Measurements from ENCODE around the gene RSPH9. TPM values are rescaled to one million over a fixed set of nuclear protein-coding genes. Genes with fewer than 3 reads are reported as not detected.

Gene RSPH9
- polyA plus RNA-seq, 1 of the 3 experiments (the other 2 are of a cell fraction): 0.05 TPM

GRCh38 chr6:43719511-43719910 lies 74.7 kb downstream of the RSPH9 start:
- Histone ChIP-seq H3K4me2 (no peak overlapping the region), H3K4me1 (ENCODE audit: control insufficient read depth in 1 of 2, insufficient read depth in 2 of 2, low read depth in 1 of 2, low read length in 1 of 2) (peaks cover 0 to 34% of the 10 kb centered on the region in 2 experiments; a peak in 2 of 4 replicates), H3K27me3 (ENCODE audit: insufficient read depth) (no peaks in the 10 kb centered on the region), H3K27ac (ENCODE audit: low read depth in 2 of 2, low read length in 1 of 2) (no peak overlapping the region), H3K9ac (no peak overlapping the region), H3K79me2 (ENCODE audit: insufficient read depth) (no peaks in the 10 kb centered on the region), H3K4me3 (ENCODE audit: low read depth in 2 of 2, low read length in 1 of 2) (no peak overlapping the region), H4K20me1 (ENCODE audit: insufficient read depth) (no peaks in the 10 kb centered on the region), H3K9me3 (no peaks in the 10 kb centered on the region), H3F3A (replicated peaks; ENCODE audit: insufficient read depth) (no peaks in the 10 kb centered on the region), H3K36me3 (replicated peaks in 1 of 2; ENCODE audit: control insufficient read depth in 1 of 2, insufficient read depth in 2 of 2, low read length in 1 of 2) (no peaks in the 10 kb centered on the region), H3K9me2 (no peaks in the 10 kb centered on the region), H2AFZ (ENCODE audit: low read depth) (no peak overlapping the region)
- POLR2A ChIA-PET: no interaction called here
- DNase-seq: no peak
- 75% methylated on average over 2 of the region's 7 CpGs for WGBS (ENCODE audit: low lambda C conversion rate)
- TF ChIP-seq TEAD4 (IDR thresholded peaks at IDR 0.05; ENCODE audit: borderline replicate concordance, insufficient read depth) (no peak), FOSL2 (IDR thresholded peaks at IDR 0.05; ENCODE audit: borderline replicate concordance, low read depth) (no peak), MAX (IDR thresholded peaks at IDR 0.05; ENCODE audit: low read depth) (no peak), ZBTB33 (IDR thresholded peaks at IDR 0.05; ENCODE audit: borderline replicate concordance, low read depth) (no peak), MXI1 (IDR thresholded peaks at IDR 0.05; ENCODE audit: low read depth, low read length) (no peak)
- CTCF ChIA-PET: interaction anchor here (1.0 to 6.3 kb wide), 3 partner anchors 50 to 359 kb away, joined by 4 to 47 read pairs (median 5); partner anchors contain the start of gene VEGFA

GRCh38 chr6:43720999-43721398 lies 76.2 kb downstream of the RSPH9 start:
- no peak overlapping the region for H3K9ac ChIP-seq
- no peak overlapping the region for H3K4me3 ChIP-seq (ENCODE audit: low read depth in 2 of 2, low read length in 1 of 2)
- CTCF ChIA-PET: interaction anchor here (1.7 to 6.3 kb wide), 3 partner anchors 48 to 357 kb away, joined by 7 to 67 read pairs (median 47); partner anchors contain the start of gene VEGFA
- no peaks in the 10 kb centered on the region for H3K36me3 ChIP-seq (replicated peaks in 1 of 2; ENCODE audit: control insufficient read depth in 1 of 2, insufficient read depth in 2 of 2, low read length in 1 of 2)
- no peaks in the 10 kb centered on the region for H3K27me3 ChIP-seq (ENCODE audit: insufficient read depth)
- no peaks in the 10 kb centered on the region for H3K79me2 ChIP-seq (ENCODE audit: insufficient read depth)
- H4K20me1 ChIP-seq (ENCODE audit: insufficient read depth): no peaks in the 10 kb centered on the region
- TF ChIP-seq SMC3 (IDR thresholded peaks at IDR 0.05; ENCODE audit: low read depth, low read length): no peak
- TF ChIP-seq REST (IDR thresholded peaks at IDR 0.05; ENCODE audit: low read depth, low read length): no peak
- 82% methylated on average over 4 of the region's 4 CpGs for WGBS (ENCODE audit: low lambda C conversion rate)
- no peaks in the 10 kb centered on the region for H3F3A ChIP-seq (replicated peaks; ENCODE audit: insufficient read depth)
- POLR2A ChIA-PET: no interaction called here
- no peaks in the 10 kb centered on the region for H3K9me2 ChIP-seq
- DNase-seq: no peak
- H3K9me3 ChIP-seq: no peaks in the 10 kb centered on the region
- H2AFZ ChIP-seq (ENCODE audit: low read depth): no peak overlapping the region
- no peak overlapping the region for H3K4me2 ChIP-seq
- peaks cover 0 to 32% of the 10 kb centered on the region in 2 experiments; a peak in 2 of 4 replicates for H3K4me1 ChIP-seq (ENCODE audit: control insufficient read depth in 1 of 2, insufficient read depth in 2 of 2, low read depth in 1 of 2, low read length in 1 of 2)
- no peak overlapping the region for H3K27ac ChIP-seq (ENCODE audit: low read depth in 2 of 2, low read length in 1 of 2)

Other genes starting within 250 kb of the RSPH9 start
- 21.5 and 28.3 TPM in 2 replicates for gene ABCC10, start 217.5 kb upstream of the RSPH9 start, polyA plus RNA-seq (2012; rRNA removed)
- gene DLK2, start 189.5 kb upstream of the RSPH9 start, polyA plus RNA-seq (2012; rRNA removed): 1.9 and 3.9 TPM in 2 replicates
- gene TJAP1, start 167.5 kb upstream of the RSPH9 start, polyA plus RNA-seq (2012; rRNA removed): 30.7 and 39.5 TPM in 2 replicates
- gene LRRC73, start 134.7 kb upstream of the RSPH9 start, polyA plus RNA-seq (2012; rRNA removed): 0.73 and 0.89 TPM in 2 replicates
- 219 and 248 TPM in 2 replicates for gene YIPF3, start 128.1 kb upstream of the RSPH9 start, polyA plus RNA-seq (2012; rRNA removed)
- gene POLR1C, start 127.9 kb upstream of the RSPH9 start, polyA plus RNA-seq (2012; rRNA removed): 59.1 and 80.6 TPM in 2 replicates
- gene XPO5, start 69.0 kb upstream of the RSPH9 start, polyA plus RNA-seq (2012; rRNA removed): 29.5 and 39.2 TPM in 2 replicates
- gene POLH, start 68.9 kb upstream of the RSPH9 start, polyA plus RNA-seq (2012; rRNA removed): 11.5 and 18.8 TPM in 2 replicates
- gene GTPBP2, start 15.8 kb upstream of the RSPH9 start, polyA plus RNA-seq (2012; rRNA removed): 83.7 and 124 TPM in 2 replicates
- 30.9 and 42.2 TPM in 2 replicates for gene MAD2L1BP, start 9.2 kb upstream of the RSPH9 start, polyA plus RNA-seq (2012; rRNA removed)
- gene MRPS18A, start 42.8 kb downstream of the RSPH9 start, polyA plus RNA-seq (2012; rRNA removed): 56.9 and 57.0 TPM in 2 replicates
- 81.0 and 130 TPM in 2 replicates for gene VEGFA, start 125.2 kb downstream of the RSPH9 start, polyA plus RNA-seq (2012; rRNA removed)